Measurements from ENCODE around the gene GRB2.
"Not testable (repeated sequence)": the region's sequence is repeated elsewhere in the genome, so short reads cannot be mapped to it uniquely, and the experiment has no call there.

Gene GRB2

GRCh38 chr17:75380750-75381149 lies 24.7 kb downstream of the GRB2 start:
- H3K27ac ChIP-seq = no peak overlapping the region
- no peaks in the 10 kb centered on the region for H3K36me3 ChIP-seq (ENCODE audit: control insufficient read depth, insufficient read depth, low read length)
- no peaks in the 10 kb centered on the region for H3K9me3 ChIP-seq (ENCODE audit: control insufficient read depth, low read length)
- H3K4me1 ChIP-seq = peaks cover 4% of the 10 kb centered on the region
- no peak for TF ChIP-seq CTCF (IDR thresholded peaks at IDR 0.05)
- H3K27me3 ChIP-seq (ENCODE audit: control insufficient read depth, insufficient read depth, low read length) = no peaks in the 10 kb centered on the region
- H3K4me3 ChIP-seq (ENCODE audit: low read depth, low read length) = no peak overlapping the region
- no peak overlapping the region for H2AFZ ChIP-seq
- H3K4me2 ChIP-seq (ENCODE audit: low read length) = no peak overlapping the region
- peaks cover 62% of the 10 kb centered on the region for H3K79me2 ChIP-seq
- H3K9ac ChIP-seq = no peak overlapping the region

GRCh38 chr17:75380315-75380714 lies 25.2 kb downstream of the GRB2 start:
- Histone ChIP-seq H3K27me3 (ENCODE audit: control insufficient read depth, insufficient read depth, low read length) (no peaks in the 10 kb centered on the region), H2AFZ (no peak overlapping the region), H3K4me2 (ENCODE audit: low read length) (no peak overlapping the region), H3K4me3 (ENCODE audit: low read depth, low read length) (no peak overlapping the region), H3K36me3 (ENCODE audit: control insufficient read depth, insufficient read depth, low read length) (no peaks in the 10 kb centered on the region), H3K27ac (no peak overlapping the region), H3K9ac (no peak overlapping the region), H3K9me3 (ENCODE audit: control insufficient read depth, low read length) (no peaks in the 10 kb centered on the region), H3K4me1 (peaks cover 4% of the 10 kb centered on the region), H3K79me2 (peaks cover 63% of the 10 kb centered on the region)
- TF ChIP-seq CTCF (IDR thresholded peaks at IDR 0.05) = no peak

GRCh38 chr17:75379426-75379825 lies 26.1 kb downstream of the GRB2 start:
- not testable (repeated sequence) for H3K9me3 ChIP-seq (ENCODE audit: control insufficient read depth, low read length); H3K4me2 ChIP-seq (ENCODE audit: low read length); H2AFZ ChIP-seq; H3K4me1 ChIP-seq; H3K9ac ChIP-seq; H3K27ac ChIP-seq; H3K36me3 ChIP-seq (ENCODE audit: control insufficient read depth, insufficient read depth, low read length); H3K4me3 ChIP-seq (ENCODE audit: low read depth, low read length); H3K27me3 ChIP-seq (ENCODE audit: control insufficient read depth, insufficient read depth, low read length)
- H3K79me2 ChIP-seq = peaks cover 63% of the 10 kb centered on the region

GRCh38 chr17:75373280-75373679 lies 32.2 kb downstream of the GRB2 start:
- no peak for TF ChIP-seq CTCF (IDR thresholded peaks at IDR 0.05)
- Histone ChIP-seq H3K4me1 (no peaks in the 10 kb centered on the region), H3K9ac (no peak overlapping the region), H3K4me2 (ENCODE audit: low read length) (no peak overlapping the region), H3K9me3 (ENCODE audit: control insufficient read depth, low read length) (no peaks in the 10 kb centered on the region), H3K36me3 (ENCODE audit: control insufficient read depth, insufficient read depth, low read length) (no peaks in the 10 kb centered on the region), H3K79me2 (peaks cover 72% of the 10 kb centered on the region), H2AFZ (no peak overlapping the region), H3K27me3 (ENCODE audit: control insufficient read depth, insufficient read depth, low read length) (no peaks in the 10 kb centered on the region), H3K4me3 (ENCODE audit: low read depth, low read length) (no peak overlapping the region), H3K27ac (no peak overlapping the region)

GRCh38 chr17:75371981-75372380 lies 33.5 kb downstream of the GRB2 start:
- Histone ChIP-seq H3K4me3 (ENCODE audit: low read depth, low read length) (no peak overlapping the region), H3K27me3 (ENCODE audit: control insufficient read depth, insufficient read depth, low read length) (no peaks in the 10 kb centered on the region), H3K9me3 (ENCODE audit: control insufficient read depth, low read length) (no peaks in the 10 kb centered on the region), H3K79me2 (peaks cover 74% of the 10 kb centered on the region), H3K27ac (no peak overlapping the region), H3K36me3 (ENCODE audit: control insufficient read depth, insufficient read depth, low read length) (no peaks in the 10 kb centered on the region), H3K9ac (no peak overlapping the region), H2AFZ (no peak overlapping the region), H3K4me1 (no peaks in the 10 kb centered on the region), H3K4me2 (ENCODE audit: low read length) (no peak overlapping the region)
- TF ChIP-seq CTCF (IDR thresholded peaks at IDR 0.05) = no peak
